Neural progenitor cell (in vitro differentiated cells): ENCODE data around the gene ENPEP.

Source experiments
- CTCF ChIP-seq: fragments of 200-600 bp; sonication (generic); IDR thresholded peaks from 2 replicates; pipeline ENCODE4 v1.5.1; 2017; ENCODE audit warnings: antibody characterized with exemption, mild to moderate bottlenecking
- EZH2 ChIP-seq: fragments of 200-600 bp; sonication (generic); IDR thresholded peaks from 2 replicates; pipeline ENCODE4 v1.6.1; 2017; ENCODE audit warnings: antibody characterized with exemption, mild to moderate bottlenecking, moderate library complexity
- EZH2phosphoT487 ChIP-seq: fragments of 200-600 bp; sonication (generic); IDR thresholded peaks from 2 replicates; pipeline ENCODE4 v1.6.1; 2017; ENCODE audit warnings: antibody characterized with exemption

DNA sequence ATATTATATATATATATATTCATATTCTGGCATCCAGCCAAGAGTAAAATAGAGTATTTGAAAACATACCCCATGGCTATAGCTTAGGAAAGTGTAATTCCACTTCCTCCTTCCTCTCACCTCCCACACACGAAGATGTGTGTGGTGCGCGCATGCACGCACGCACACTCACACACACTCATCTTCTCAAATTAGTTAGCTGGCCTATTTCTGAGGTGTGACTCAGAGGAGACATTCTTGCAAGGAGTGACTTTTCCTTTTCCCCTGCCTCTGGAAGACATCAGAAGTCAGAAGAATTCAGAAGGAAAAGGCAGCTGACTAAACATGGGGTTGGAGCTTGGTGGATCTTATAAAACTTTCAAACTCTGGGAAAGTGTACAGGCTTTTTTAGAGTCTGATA, 8.8 kb downstream of the ENPEP start:
- no peak for TF ChIP-seq CTCF
- no peak for TF ChIP-seq EZH2
- TF ChIP-seq EZH2phosphoT487, result no peak
